Measurements from ENCODE around the gene KRTAP3-1.

Gene KRTAP3-1

GRCh38 chr17:41026715-41027471 is 18.0 kb upstream of the KRTAP3-1 start, which contains the start of gene KRTAP1-5:
KRTAP1-5 (minus strand) TSS chr17:41027208; CDS start chr17:41027155, 53 bp downstream.
- Mint-ChIP-seq H3K27ac (no peak within 1 kb of the TSS), H3K36me3 (no peaks in the 10 kb centered on the region), H3K4me1 (no peaks in the 10 kb centered on the region), H3K4me3 (no peak within 1 kb of the TSS), H3K9me3 (no peaks in the 10 kb centered on the region)
- ATAC-seq: no peak
- DNase-seq (ENCODE audit: low spot score in 2 of 2): no peak

GRCh38 chr17:41024697-41025096 is 15.8 kb upstream of the KRTAP3-1 start:
- H3K27ac Mint-ChIP-seq: no peak overlapping the region
- ATAC-seq (no peak), DNase-seq (ENCODE audit: low spot score in 2 of 2) (no peak)
- H3K36me3 Mint-ChIP-seq: no peaks in the 10 kb centered on the region
- no peaks in the 10 kb centered on the region for H3K9me3 Mint-ChIP-seq
- no peaks in the 10 kb centered on the region for H3K4me1 Mint-ChIP-seq
- H3K4me3 Mint-ChIP-seq: no peak overlapping the region

- no peak for ATAC-seq
- Mint-ChIP-seq H3K27ac (no peak overlapping the region), H3K4me3 (no peak overlapping the region), H3K4me1 (no peaks in the 10 kb centered on the region), H3K9me3 (no peaks in the 10 kb centered on the region), H3K36me3 (no peaks in the 10 kb centered on the region)
- no peak for DNase-seq (ENCODE audit: low spot score in 2 of 2)
Observed at GRCh38 chr17:41020336-41020735, 11.4 kb upstream of the KRTAP3-1 start.

GRCh38 chr17:41019415-41019814 is 10.5 kb upstream of the KRTAP3-1 start:
- no peak for ATAC-seq
- no peaks in the 10 kb centered on the region for H3K36me3 Mint-ChIP-seq
- no peak for DNase-seq (ENCODE audit: low spot score in 2 of 2)
- H3K4me1 Mint-ChIP-seq: no peaks in the 10 kb centered on the region
- H3K27ac Mint-ChIP-seq: no peak overlapping the region
- no peaks in the 10 kb centered on the region for H3K9me3 Mint-ChIP-seq
- no peak overlapping the region for H3K4me3 Mint-ChIP-seq

GRCh38 chr17:41018541-41018940 is 9.6 kb upstream of the KRTAP3-1 start:
- DNase-seq (ENCODE audit: low spot score in 2 of 2) (no peak), ATAC-seq (no peak)
- Mint-ChIP-seq H3K4me1 (no peaks in the 10 kb centered on the region), H3K4me3 (no peak overlapping the region), H3K9me3 (no peaks in the 10 kb centered on the region), H3K36me3 (no peaks in the 10 kb centered on the region), H3K27ac (no peak overlapping the region)

GRCh38 chr17:41016578-41017215 is 7.8 kb upstream of the KRTAP3-1 start:
- no peaks in the 10 kb centered on the region for H3K36me3 Mint-ChIP-seq
- no peak overlapping the region for H3K27ac Mint-ChIP-seq
- DNase-seq (ENCODE audit: low spot score in 2 of 2) (no peak), ATAC-seq (no peak)
- H3K9me3 Mint-ChIP-seq: no peaks in the 10 kb centered on the region
- H3K4me1 Mint-ChIP-seq: no peaks in the 10 kb centered on the region
- H3K4me3 Mint-ChIP-seq: no peak overlapping the region

- H3K9me3 Mint-ChIP-seq: no peaks in the 10 kb centered on the region
- DNase-seq (ENCODE audit: low spot score in 2 of 2): no peak
- H3K4me1 Mint-ChIP-seq: no peaks in the 10 kb centered on the region
- H3K4me3 Mint-ChIP-seq: no peak overlapping the region
- no peak for ATAC-seq
- H3K27ac Mint-ChIP-seq: no peak overlapping the region
- no peaks in the 10 kb centered on the region for H3K36me3 Mint-ChIP-seq
Observed at GRCh38 chr17:41015454-41015853, 6.5 kb upstream of the KRTAP3-1 start.

GRCh38 chr17:41013606-41014005 is 4.7 kb upstream of the KRTAP3-1 start:
- Mint-ChIP-seq H3K4me1 (no peaks in the 10 kb centered on the region), H3K36me3 (no peaks in the 10 kb centered on the region), H3K27ac (no peak overlapping the region), H3K9me3 (no peaks in the 10 kb centered on the region), H3K4me3 (no peak overlapping the region)
- DNase-seq (ENCODE audit: low spot score in 2 of 2) (no peak), ATAC-seq (no peak)

GRCh38 chr17:41013181-41013580 is 4.3 kb upstream of the KRTAP3-1 start:
- no peaks in the 10 kb centered on the region for H3K9me3 Mint-ChIP-seq
- ATAC-seq: no peak
- H3K4me1 Mint-ChIP-seq: no peaks in the 10 kb centered on the region
- H3K4me3 Mint-ChIP-seq: no peak overlapping the region
- no peaks in the 10 kb centered on the region for H3K36me3 Mint-ChIP-seq
- no peak overlapping the region for H3K27ac Mint-ChIP-seq
- no peak for DNase-seq (ENCODE audit: low spot score in 2 of 2)

- Mint-ChIP-seq H3K9me3 (no peaks in the 10 kb centered on the region), H3K36me3 (no peaks in the 10 kb centered on the region), H3K4me1 (no peaks in the 10 kb centered on the region), H3K27ac (no peak overlapping the region), H3K4me3 (no peak overlapping the region)
- ATAC-seq (no peak), DNase-seq (ENCODE audit: low spot score in 2 of 2) (no peak)
Observed at GRCh38 chr17:41012326-41013120, 3.6 kb upstream of the KRTAP3-1 start.

GRCh38 chr17:41010441-41010840 is 1.5 kb upstream of the KRTAP3-1 start:
- no peak for ATAC-seq
- DNase-seq (ENCODE audit: low spot score in 2 of 2): no peak
- Mint-ChIP-seq H3K9me3 (no peaks in the 10 kb centered on the region), H3K4me3 (no peak overlapping the region), H3K36me3 (no peaks in the 10 kb centered on the region), H3K27ac (no peak overlapping the region), H3K4me1 (no peaks in the 10 kb centered on the region)

GRCh38 chr17:41009936-41010335 is 1.0 kb upstream of the KRTAP3-1 start:
- no peaks in the 10 kb centered on the region for H3K4me1 Mint-ChIP-seq
- no peak overlapping the region for H3K27ac Mint-ChIP-seq
- ATAC-seq (no peak), DNase-seq (ENCODE audit: low spot score in 2 of 2) (no peak)
- no peaks in the 10 kb centered on the region for H3K36me3 Mint-ChIP-seq
- no peaks in the 10 kb centered on the region for H3K9me3 Mint-ChIP-seq
- no peak overlapping the region for H3K4me3 Mint-ChIP-seq

- DNase-seq (ENCODE audit: low spot score in 2 of 2) (no peak), ATAC-seq (no peak)
- no peak overlapping the region for H3K27ac Mint-ChIP-seq
- H3K4me1 Mint-ChIP-seq: no peaks in the 10 kb centered on the region
- H3K4me3 Mint-ChIP-seq: no peak overlapping the region
- H3K9me3 Mint-ChIP-seq: no peaks in the 10 kb centered on the region
- no peaks in the 10 kb centered on the region for H3K36me3 Mint-ChIP-seq
Observed at GRCh38 chr17:41009301-41009760, 403 bp upstream of the KRTAP3-1 start.

- H3K27ac Mint-ChIP-seq: no peak overlapping the region
- H3K4me1 Mint-ChIP-seq: no peaks in the 10 kb centered on the region
- ATAC-seq (no peak), DNase-seq (ENCODE audit: low spot score in 2 of 2) (no peak)
- no peaks in the 10 kb centered on the region for H3K9me3 Mint-ChIP-seq
- H3K4me3 Mint-ChIP-seq: no peak overlapping the region
- no peaks in the 10 kb centered on the region for H3K36me3 Mint-ChIP-seq
Observed at GRCh38 chr17:41004397-41004796, 4.5 kb downstream of the KRTAP3-1 start.

GRCh38 chr17:41003926-41004325 is 5.0 kb downstream of the KRTAP3-1 start:
- Mint-ChIP-seq H3K4me1 (no peaks in the 10 kb centered on the region), H3K27ac (no peak overlapping the region), H3K36me3 (no peaks in the 10 kb centered on the region), H3K4me3 (no peak overlapping the region), H3K9me3 (no peaks in the 10 kb centered on the region)
- no peak for ATAC-seq
- no peak for DNase-seq (ENCODE audit: low spot score in 2 of 2)
